Endothelial cell of umbilical vein (primary cell): Measurements from ENCODE around the gene SPSB1. TPM values are rescaled to one million over a fixed set of nuclear protein-coding genes. Genes with fewer than 3 reads are reported as not detected.

ENCODE experiments used
- BruUV-seq: library from RNA; stranded (reverse); fragments of 400-500 nt; replicated peaks from 2 replicates; lab custom pipeline; 2021; lab: Mats Ljungman, UMichigan
- CTCF ChIA-PET: fragments of 300-600, 350-600 bp; sonication (Branson Sonifier 250); formaldehyde crosslinking; loops from one replicate; lab custom pipeline; 2021; ENCODE audit warnings: antibody characterized with exemption, inconsistent platforms; lab: Charles Lee
- POLR2A ChIA-PET: fragments of 300-600, 350-600 bp; sonication (Branson Sonifier 250); formaldehyde crosslinking; loops from one replicate; lab custom pipeline; 2021; ENCODE audit warnings: antibody characterized with exemption, inconsistent platforms; lab: Charles Lee
- DNase-seq: peaks from one replicate; pipeline ENCODE4 v3.0.0-alpha.2; 2011; ENCODE audit warnings: low read depth, low spot score
- FAIRE-seq: peaks from 2 replicates; lab custom pipeline; 2011; peaks lifted over from hg19 to GRCh38; lab: Jason Lieb, UNC
- H2AFZ ChIP-seq: 2 replicates; pipeline ENCODE4 v1.6.0; 2012; ENCODE audit warnings: low read depth, low read length, control low read depth, inconsistent platforms
- H3K27ac ChIP-seq: 2 replicates; pipeline ENCODE4 v1.5.1; 2011; ENCODE audit warnings: low read depth, mild to moderate bottlenecking, control low read depth, low read length, moderate library complexity; ENCODE audit not compliant: insufficient read depth
- H3K27me3 ChIP-seq, 2 experiments: 2 replicates each; pipeline versions ENCODE4 v1.6.0 to v1.6.1; 2011; ENCODE audit warnings: low read length in 2 of 2, mixed read lengths in 1 of 2; ENCODE audit not compliant: control insufficient read depth in 2 of 2, insufficient read depth in 2 of 2
- H3K36me3 ChIP-seq, 2 experiments: 2 replicates in 1 of 2; 3 replicates in 1 of 2; pipeline ENCODE4 v1.5.1; 2011; ENCODE audit warnings: low read length in 2 of 2, mild to moderate bottlenecking in 1 of 2, moderate library complexity in 1 of 2; ENCODE audit not compliant: control insufficient read depth in 2 of 2, insufficient read depth in 2 of 2; ENCODE audit errors: extremely low read depth in 1 of 2
- H3K4me1 ChIP-seq: 3 replicates; pipeline ENCODE4 v1.5.1; 2011; ENCODE audit warnings: mild to moderate bottlenecking, low read length; ENCODE audit not compliant: control insufficient read depth, insufficient read depth; ENCODE audit errors: extremely low read depth
- H3K4me2 ChIP-seq: 2 replicates; pipeline ENCODE4 v1.6.1; 2011; ENCODE audit warnings: low read length, control low read depth, mixed read lengths; ENCODE audit not compliant: insufficient read depth
- H3K4me3 ChIP-seq, 3 experiments: fragments of 200-600 bp in 1 of 3; sonication (generic), shearing (Covaris generic) in 1 of 3; replicated peaks in 1 of 3; 2 replicates each; pipeline ENCODE4 v1.5.1; 2011 to 2016; ENCODE audit warnings: control low read depth in 3 of 3, low read length in 3 of 3, mild to moderate bottlenecking in 2 of 3, inconsistent platforms in 1 of 3, low read depth in 1 of 3, moderate library complexity in 1 of 3; ENCODE audit not compliant: insufficient read depth in 1 of 3
- H3K79me2 ChIP-seq: 2 replicates; pipeline ENCODE4 v1.6.0; 2012; ENCODE audit warnings: low read length, inconsistent platforms; ENCODE audit not compliant: control insufficient read depth, insufficient read depth
- H3K9ac ChIP-seq: replicated peaks from 2 replicates; pipeline ENCODE3; 2011; ENCODE audit warnings: low read length, control low read depth; ENCODE audit not compliant: insufficient read depth; ENCODE audit errors: extremely low read depth
- H3K9me1 ChIP-seq: replicated peaks from 3 replicates; pipeline ENCODE4 v1.6.0; 2011; ENCODE audit warnings: mild to moderate bottlenecking, low read length; ENCODE audit not compliant: control insufficient read depth, insufficient read depth; ENCODE audit errors: extremely low read depth
- H3K9me3 ChIP-seq: replicated peaks from 2 replicates; pipeline ENCODE4 v1.5.1; 2012; ENCODE audit warnings: low read length, inconsistent platforms; ENCODE audit not compliant: control insufficient read depth, insufficient read depth
- H4K20me1 ChIP-seq: replicated peaks from 2 replicates; pipeline ENCODE3; 2011; ENCODE audit warnings: mild to moderate bottlenecking, low read length; ENCODE audit not compliant: control insufficient read depth, insufficient read depth; ENCODE audit errors: extremely low read depth
- CTCF ChIP-seq, 2 donors: IDR thresholded peaks; 1 replicate in 1 of 2; 2 replicates in 1 of 2; pipeline ENCODE4 v1.5.1; 2011; ENCODE audit warnings: low read length in 2 of 2, mild to moderate bottlenecking in 2 of 2, moderate library complexity in 2 of 2, control low read depth in 1 of 2, inconsistent platforms in 1 of 2, low read depth in 1 of 2; ENCODE audit not compliant: insufficient read depth in 1 of 2; ENCODE audit errors: extremely low read depth in 1 of 2
- EZH2 ChIP-seq: IDR thresholded peaks from 2 replicates; pipeline ENCODE4 v1.6.1; 2012; ENCODE audit warnings: borderline replicate concordance, low read depth, mild to moderate bottlenecking, moderate library complexity, low read length, inconsistent platforms; ENCODE audit not compliant: severe bottlenecking
- FOS ChIP-seq: IDR thresholded peaks from 2 replicates; pipeline ENCODE4 v1.6.1; 2011; ENCODE audit warnings: mild to moderate bottlenecking, low read length, moderate library complexity, borderline replicate concordance; ENCODE audit not compliant: insufficient read depth
- GATA2 ChIP-seq: IDR thresholded peaks from 2 replicates; pipeline ENCODE4 v1.7.0; 2011; ENCODE audit warnings: low read depth, mild to moderate bottlenecking, moderate library complexity, mixed read lengths, low read length; ENCODE audit not compliant: insufficient read length, insufficient read depth
- JUN ChIP-seq: IDR thresholded peaks from 2 replicates; pipeline ENCODE4 v1.6.1; 2011; ENCODE audit warnings: borderline replicate concordance, low read depth; ENCODE audit not compliant: insufficient read length, insufficient read depth
- MAX ChIP-seq: IDR thresholded peaks from 2 replicates; pipeline ENCODE4 v1.6.1; 2011; ENCODE audit not compliant: insufficient read depth, insufficient read length
- MYC ChIP-seq: IDR thresholded peaks from one replicate; pipeline ENCODE4 v1.6.1; 2011; ENCODE audit warnings: mild to moderate bottlenecking, low read depth, low read length
- POLR2A ChIP-seq: IDR thresholded peaks from 2 replicates; pipeline ENCODE4 v1.6.1; 2012; ENCODE audit warnings: low read depth, mild to moderate bottlenecking, control low read depth, low read length
- POLR2AphosphoS5 ChIP-seq: IDR thresholded peaks from 2 replicates; pipeline ENCODE4 v1.6.1; 2012; ENCODE audit warnings: low read depth, mild to moderate bottlenecking, control low read depth, low read length, moderate library complexity; ENCODE audit not compliant: insufficient read depth
- dilution Hi-C: fragments of 300-500 bp; cut with MboI; formaldehyde crosslinking; loops from one replicate; pipeline ENCODE4 v1.15.0; 2019; ENCODE audit warnings: low sequenced_read_pairs; ENCODE audit not compliant: extremely low pct_ligation_motif_present
- intact Hi-C: fragments of 100-400 bp; cut with micrococcal nuclease; formaldehyde crosslinking; loops from one replicate; pipeline ENCODE4 v1.10.0; 2022
- polyA plus RNA-seq, 4 experiments: library from polyadenylated mRNA; depleted of rRNA in 3 of 4; stranded (reverse) in 3 of 4; unstranded in 1 of 4; fragments of >200 nt; gene quantifications; 2 replicates each; pipeline versions ENCODE4 v1.2.1 to v1.2.3, GENCODE V29; 2011 to 2012; ENCODE audit warnings: missing spikeins in 1 of 4
- total RNA-seq: library from RNA; stranded (reverse); gene quantifications from 2 replicates; pipeline ENCODE4 v1.2.3, GENCODE V29; 2021

The SPSB1 gene
- total and polyA plus RNA-seq, 2 donors (not counting 3 experiments of a cell fraction or from before 2014, with no cell fraction given) = 41.9 to 61.2 TPM

- dilution Hi-C loops = no loop called here
- intact Hi-C loops = no loop called here
- Histone ChIP-seq H3K27ac (no peak overlapping the region), H3K4me1 (peaks cover 16% of the 10 kb centered on the region), H3K4me2 (no peak overlapping the region), H3K9me3 (no peaks in the 10 kb centered on the region), H3K4me3 (no peak overlapping the region), H3K9ac (no peak overlapping the region), H3K27me3 (peaks cover 0 to 2% of the 10 kb centered on the region in 2 experiments), H2AFZ (no peak overlapping the region), H3K9me1 (no peaks in the 10 kb centered on the region), H3K79me2 (no peaks in the 10 kb centered on the region), H3K36me3 (no peaks in the 10 kb centered on the region), H4K20me1 (no peaks in the 10 kb centered on the region)
- POLR2A ChIA-PET = no interaction called here
- TF ChIP-seq POLR2A (no peak), CTCF (IDR thresholded peaks at IDR 0.05; ENCODE audit: extremely low read depth in 1 of 2, insufficient read depth in 1 of 2, low read depth in 1 of 2, low read length in 2 of 2) (no peak), FOS (no peak), JUN (no peak), EZH2 (no peak), MAX (no peak), GATA2 (no peak), POLR2AphosphoS5 (no peak), MYC (no peak)
- BruUV-seq = no TSS peak
- CTCF ChIA-PET = no interaction called here
- DNase-seq (no peak), FAIRE-seq (no peak)
Observed at GRCh38 chr1:9417695-9418094, 125.0 kb downstream of the SPSB1 start.
